ENCODE results near the gene TRMT10C.
"Not testable (repeated sequence)": the region's sequence is repeated elsewhere in the genome, so short reads cannot be mapped to it uniquely, and the experiment has no call there.

The TRMT10C gene

GRCh38 chr3:101561630-101562328 is at the start of gene TRMT10C:
TRMT10C (plus strand) TSS chr3:101561868; CDS start chr3:101564782, 2,914 bp downstream.
- DNase-seq = peak; percentile 91 to 97

GRCh38 chr3:101512396-101512645 is 49.3 kb upstream of the TRMT10C start:
- DNase-seq = no peak

GRCh38 chr3:101512646-101513418 is 48.8 kb upstream of the TRMT10C start, which contains the start of gene SENP7:
SENP7 (minus strand) TSS chr3:101513212; CDS start chr3:101513130, 82 bp downstream.
- peak; percentile 88 to 90 for DNase-seq

- no peak for DNase-seq
Observed at GRCh38 chr3:101513419-101513986, 48.2 kb upstream of the TRMT10C start.

- no peak for DNase-seq
Observed at GRCh38 chr3:101518421-101518871, 43.2 kb upstream of the TRMT10C start.

- no peak for DNase-seq
Observed at GRCh38 chr3:101519685-101520365, 41.8 kb upstream of the TRMT10C start.

GRCh38 chr3:101521211-101521701 is 40.4 kb upstream of the TRMT10C start:
- peak in 1 of 2 experiments; percentile 46 for DNase-seq

GRCh38 chr3:101527441-101527840 is 34.2 kb upstream of the TRMT10C start:
- DNase-seq = no peak

- no peak for DNase-seq
Observed at GRCh38 chr3:101527906-101528305, 33.8 kb upstream of the TRMT10C start.

- DNase-seq = no peak
Observed at GRCh38 chr3:101529816-101530685, 31.6 kb upstream of the TRMT10C start.

- no peak for DNase-seq
Observed at GRCh38 chr3:101530686-101531047, 31.0 kb upstream of the TRMT10C start.

GRCh38 chr3:101531473-101532086 is 30.1 kb upstream of the TRMT10C start:
- no peak for DNase-seq

- no peak for DNase-seq
Observed at GRCh38 chr3:101532783-101533602, 28.7 kb upstream of the TRMT10C start.

- no peak for DNase-seq
Observed at GRCh38 chr3:101533603-101533968, 28.1 kb upstream of the TRMT10C start.

- no peak for DNase-seq
Observed at GRCh38 chr3:101535221-101535620, 26.4 kb upstream of the TRMT10C start.

- DNase-seq = no peak
Observed at GRCh38 chr3:101536266-101536665, 25.4 kb upstream of the TRMT10C start.

GRCh38 chr3:101536955-101537354 is 24.7 kb upstream of the TRMT10C start:
- DNase-seq = not testable (repeated sequence)

GRCh38 chr3:101542957-101543356 is 18.7 kb upstream of the TRMT10C start:
- DNase-seq = no peak

- no peak for DNase-seq
Observed at GRCh38 chr3:101544161-101544850, 17.4 kb upstream of the TRMT10C start.

GRCh38 chr3:101548527-101549105 is 13.1 kb upstream of the TRMT10C start:
- no peak for DNase-seq
